ENCODE data around the gene MSGN1. TPM values are rescaled to one million over a fixed set of nuclear protein-coding genes. Genes with fewer than 3 reads are reported as not detected.

MSGN1 gene, protein sequence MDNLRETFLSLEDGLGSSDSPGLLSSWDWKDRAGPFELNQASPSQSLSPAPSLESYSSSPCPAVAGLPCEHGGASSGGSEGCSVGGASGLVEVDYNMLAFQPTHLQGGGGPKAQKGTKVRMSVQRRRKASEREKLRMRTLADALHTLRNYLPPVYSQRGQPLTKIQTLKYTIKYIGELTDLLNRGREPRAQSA
- not detected in 2 replicates for total RNA-seq

DNA sequence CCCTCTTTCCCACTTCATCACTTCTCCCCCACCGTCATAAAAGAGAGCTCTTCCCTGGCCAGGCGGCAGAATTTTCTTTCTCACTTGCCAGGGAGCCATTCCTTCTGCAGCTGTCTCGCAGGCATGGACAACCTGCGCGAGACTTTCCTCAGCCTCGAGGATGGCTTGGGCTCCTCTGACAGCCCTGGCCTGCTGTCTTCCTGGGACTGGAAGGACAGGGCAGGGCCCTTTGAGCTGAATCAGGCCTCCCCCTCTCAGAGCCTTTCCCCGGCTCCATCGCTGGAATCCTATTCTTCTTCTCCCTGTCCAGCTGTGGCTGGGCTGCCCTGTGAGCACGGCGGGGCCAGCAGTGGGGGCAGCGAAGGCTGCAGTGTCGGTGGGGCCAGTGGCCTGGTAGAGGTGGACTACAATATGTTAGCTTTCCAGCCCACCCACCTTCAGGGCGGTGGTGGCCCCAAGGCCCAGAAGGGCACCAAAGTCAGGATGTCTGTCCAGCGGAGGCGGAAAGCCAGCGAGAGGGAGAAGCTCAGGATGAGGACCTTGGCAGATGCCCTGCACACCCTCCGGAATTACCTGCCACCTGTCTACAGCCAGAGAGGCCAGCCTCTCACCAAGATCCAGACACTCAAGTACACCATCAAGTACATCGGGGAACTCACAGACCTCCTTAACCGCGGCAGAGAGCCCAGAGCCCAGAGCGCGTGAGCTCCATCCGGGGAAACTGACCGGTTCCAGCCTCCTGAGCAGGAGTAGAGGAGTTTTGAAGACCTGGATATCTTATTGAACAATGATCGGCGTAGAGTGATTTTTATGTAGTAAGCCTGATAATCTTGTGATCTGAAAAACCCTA lies at the start of gene MSGN1:
MSGN1 (plus strand) TSS at position 65 of the 850 bp plus-strand sequence; CDS start at position 124, 59 bp downstream.
- intact Hi-C loops (cut with micrococcal nuclease): no loop called here

DNA sequence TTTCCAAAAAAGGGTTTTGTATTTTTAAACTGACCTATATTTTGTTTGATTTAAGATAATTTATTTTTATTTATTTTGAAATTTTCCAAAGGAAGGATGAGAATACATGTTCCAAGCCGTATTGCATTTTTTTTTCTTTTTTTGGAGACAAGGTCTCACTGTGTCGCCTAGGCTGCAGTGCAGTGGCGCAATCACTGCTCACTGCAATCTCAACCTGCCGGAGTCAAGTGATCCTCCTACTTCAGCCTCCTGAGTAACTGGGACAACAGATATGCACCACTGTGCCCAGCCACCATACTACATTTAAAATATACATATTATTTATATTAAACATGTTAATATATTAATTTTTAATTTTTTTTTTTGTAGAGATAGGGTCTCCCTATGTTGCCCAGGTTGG lies 47.4 kb upstream of the MSGN1 start:
- intact Hi-C loops (cut with micrococcal nuclease): no loop called here

DNA sequence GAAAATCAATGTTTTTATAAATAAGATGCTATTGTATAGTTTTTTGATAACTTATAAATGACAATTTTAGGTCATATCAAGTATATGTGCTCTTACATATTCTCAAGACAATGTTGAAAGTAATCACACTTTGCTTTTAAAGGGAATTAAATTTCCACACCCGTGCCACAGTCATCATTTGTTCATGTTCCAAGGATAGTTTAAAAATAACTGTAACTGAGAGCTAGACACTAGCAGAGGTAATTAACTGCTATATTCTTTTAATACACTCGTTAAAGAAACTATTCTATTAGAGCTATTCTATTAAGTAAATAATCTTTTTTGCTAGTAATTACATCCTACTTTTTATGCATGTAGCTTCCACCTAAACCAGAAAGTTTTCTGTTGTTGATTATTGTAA lies 44.3 kb upstream of the MSGN1 start:
- intact Hi-C loops (cut with micrococcal nuclease): no loop called here

DNA sequence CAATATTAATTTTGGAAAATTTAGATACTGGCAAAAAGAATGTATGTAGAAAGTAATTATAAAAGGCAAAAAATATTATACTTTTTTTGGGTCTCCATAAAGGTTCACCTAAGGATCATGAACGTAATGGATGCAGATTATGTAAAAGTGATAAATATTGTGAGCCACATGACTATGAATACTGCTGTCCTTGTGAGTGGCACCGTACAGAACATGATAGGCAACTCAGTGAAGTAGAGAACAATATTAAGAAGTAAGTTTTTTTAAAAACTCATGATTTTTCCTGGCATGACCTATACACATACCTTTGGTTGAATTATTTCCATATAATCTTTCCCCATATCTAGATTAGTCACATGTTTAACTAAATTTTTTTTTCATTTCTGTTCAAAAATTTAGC lies 43.7 kb upstream of the MSGN1 start:
- intact Hi-C loops (cut with micrococcal nuclease): no loop called here

DNA sequence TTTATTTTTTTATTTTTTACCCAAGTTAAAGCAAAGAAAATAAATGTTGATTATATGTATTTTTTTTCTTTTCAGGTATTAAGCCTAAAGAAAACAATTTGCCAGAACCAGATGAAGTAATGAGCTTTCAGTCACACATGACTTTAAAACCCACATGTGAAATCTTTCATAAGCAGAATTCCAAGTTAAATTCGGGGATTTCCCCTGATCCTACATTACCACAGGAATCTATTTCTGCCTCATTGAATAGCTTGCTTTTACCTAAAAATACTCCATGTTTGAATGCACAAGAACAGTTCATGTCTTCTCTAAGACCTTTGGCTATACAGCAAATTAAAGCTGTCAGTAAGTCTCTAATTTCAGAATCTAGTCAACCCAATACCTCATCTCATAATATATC lies 35.7 kb upstream of the MSGN1 start:
- intact Hi-C loops (cut with micrococcal nuclease): no loop called here

DNA sequence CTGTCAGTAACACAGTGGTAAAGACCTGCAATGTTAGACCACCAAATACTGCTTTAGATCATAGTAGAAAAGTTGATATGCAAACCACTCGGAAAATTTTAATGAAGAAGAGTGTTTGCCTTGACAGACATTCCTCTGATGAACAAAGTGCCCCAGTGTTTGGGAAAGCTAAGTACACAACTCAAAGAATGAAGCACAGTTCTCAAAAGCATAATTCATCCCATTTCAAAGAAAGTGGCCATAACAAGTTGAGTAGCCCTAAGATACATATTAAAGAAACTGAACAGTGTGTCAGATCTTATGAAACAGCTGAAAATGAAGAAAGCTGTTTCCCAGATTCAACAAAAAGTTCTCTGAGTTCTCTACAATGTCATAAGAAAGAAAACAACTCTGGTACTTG lies 34.8 kb upstream of the MSGN1 start:
- intact Hi-C loops (cut with micrococcal nuclease): no loop called here

DNA sequence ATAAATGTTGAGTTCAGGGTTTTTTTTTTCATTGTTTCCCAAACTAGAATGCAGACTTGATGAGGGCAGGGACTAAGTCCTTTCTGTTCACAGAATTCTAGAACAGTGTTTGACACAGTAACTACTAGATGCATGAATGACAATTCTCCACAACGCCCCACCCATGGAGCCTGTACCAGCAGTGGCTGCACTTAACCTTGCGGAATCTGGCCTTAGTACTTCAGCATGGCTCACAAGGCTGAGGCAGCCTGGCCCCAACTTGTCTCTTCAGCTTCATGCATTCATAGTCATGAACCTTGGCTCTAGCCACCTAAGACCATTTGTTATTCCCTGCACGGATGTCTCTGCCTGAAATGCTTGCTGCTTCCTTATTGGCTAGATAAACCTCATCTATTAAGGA lies 29.5 kb upstream of the MSGN1 start:
- intact Hi-C loops (cut with micrococcal nuclease): no loop called here

DNA sequence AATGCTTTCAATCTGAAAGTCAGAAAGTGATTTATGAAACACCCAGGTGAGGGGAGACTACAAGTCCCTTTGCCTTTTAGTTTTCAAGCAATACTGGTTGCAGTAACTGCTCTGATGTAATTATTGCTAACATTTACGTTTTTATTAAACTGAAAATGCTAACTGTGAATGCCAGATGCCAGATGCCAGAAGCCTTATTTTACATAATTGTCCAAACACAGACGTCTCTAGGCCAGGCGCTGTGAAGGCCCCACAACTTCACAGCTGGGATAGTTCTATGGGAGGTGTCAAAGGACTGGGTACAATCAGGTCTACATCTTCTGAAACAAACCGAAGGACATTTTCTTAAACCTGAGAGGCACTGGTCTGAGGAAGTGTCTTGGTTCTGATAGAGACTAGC lies 27.5 kb upstream of the MSGN1 start:
- intact Hi-C loops (cut with micrococcal nuclease): no loop called here

DNA sequence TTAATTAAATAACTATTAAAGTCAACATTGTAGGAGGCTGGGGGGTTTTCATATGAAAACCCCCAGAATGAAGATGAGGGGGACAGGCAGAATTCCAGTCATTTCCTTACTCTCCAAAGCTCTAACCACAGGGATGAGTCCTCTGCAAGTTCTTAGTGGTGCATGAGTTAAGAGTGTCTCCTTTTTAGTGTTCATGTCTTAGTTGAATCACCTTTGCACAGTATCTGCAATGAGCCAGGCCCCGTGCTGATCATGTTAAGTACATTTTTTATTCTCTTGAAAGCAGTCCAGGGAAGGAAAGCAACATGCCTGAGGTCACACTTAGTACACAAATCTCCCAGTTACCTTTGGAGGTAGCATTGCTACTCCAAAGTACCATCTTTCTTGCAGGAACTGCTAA lies 25.7 kb upstream of the MSGN1 start:
- intact Hi-C loops (cut with micrococcal nuclease): no loop called here

DNA sequence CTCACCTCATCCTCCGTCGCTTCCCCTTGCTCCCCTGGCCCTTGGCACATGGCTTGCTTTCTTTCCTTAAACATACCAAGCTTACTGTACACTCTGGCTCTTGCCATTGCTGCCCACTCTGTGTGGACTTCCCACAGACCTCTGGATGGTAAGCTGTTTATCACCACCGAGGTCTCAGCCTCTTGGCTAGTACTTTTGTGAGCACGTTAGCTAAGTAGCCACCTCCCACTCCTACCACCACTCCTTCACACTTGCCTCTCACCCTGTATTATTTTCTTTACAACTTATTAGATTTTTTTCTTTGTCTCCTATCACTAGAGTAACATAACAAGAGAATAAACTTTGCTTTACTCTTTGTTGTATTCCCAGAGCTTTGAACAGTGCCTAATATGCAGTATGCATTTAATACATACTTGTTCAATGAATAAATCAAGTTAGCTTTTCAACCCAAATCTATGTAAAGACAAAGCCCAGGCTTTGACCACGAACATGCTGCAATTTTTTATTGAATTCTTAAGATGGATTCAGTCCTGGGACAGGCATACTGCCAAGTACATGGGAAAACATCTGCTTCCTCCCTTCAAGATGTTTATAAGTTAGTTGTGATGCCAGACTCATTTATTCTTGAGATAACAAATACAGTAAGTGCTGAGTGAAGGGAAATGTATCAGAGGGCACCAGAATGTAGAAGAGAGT lies 25.0 kb upstream of the MSGN1 start:
- intact Hi-C loops (cut with micrococcal nuclease): no loop called here

DNA sequence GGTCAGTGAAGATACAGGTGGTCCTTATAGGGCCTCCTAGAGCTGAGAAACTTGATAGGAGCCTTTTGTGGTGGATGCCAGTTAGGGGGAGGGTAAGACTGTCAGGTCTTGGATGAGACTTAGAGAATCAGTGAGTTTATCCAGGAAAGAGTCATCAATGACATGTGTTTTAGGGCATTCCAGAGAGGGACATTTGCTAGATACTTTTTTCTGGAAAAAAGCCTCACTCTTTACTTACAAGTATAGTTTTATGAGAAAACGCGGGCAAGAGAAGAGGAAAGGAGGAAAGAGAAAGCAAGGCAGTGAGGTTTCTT lies 24.5 kb upstream of the MSGN1 start:
- intact Hi-C loops (cut with micrococcal nuclease): no loop called here

DNA sequence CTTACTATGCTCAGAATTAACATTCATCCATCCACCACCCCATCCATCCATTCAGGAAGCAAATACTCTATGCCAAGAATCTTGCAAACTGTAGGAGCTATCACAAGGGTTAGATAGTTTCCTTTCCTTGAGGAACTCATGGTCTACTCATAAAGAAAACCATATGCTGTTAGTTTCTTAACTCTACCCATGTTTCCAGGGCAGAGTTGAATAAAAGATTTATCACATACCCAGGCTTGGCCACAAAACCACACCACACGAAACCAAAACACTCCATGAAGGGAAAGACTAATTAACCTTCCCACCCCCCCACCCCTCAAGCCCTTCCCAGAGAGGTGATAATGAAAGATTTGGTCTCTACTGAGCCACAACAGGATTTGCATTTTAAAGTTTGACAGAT lies 23.7 kb upstream of the MSGN1 start:
- intact Hi-C loops (cut with micrococcal nuclease): no loop called here

DNA sequence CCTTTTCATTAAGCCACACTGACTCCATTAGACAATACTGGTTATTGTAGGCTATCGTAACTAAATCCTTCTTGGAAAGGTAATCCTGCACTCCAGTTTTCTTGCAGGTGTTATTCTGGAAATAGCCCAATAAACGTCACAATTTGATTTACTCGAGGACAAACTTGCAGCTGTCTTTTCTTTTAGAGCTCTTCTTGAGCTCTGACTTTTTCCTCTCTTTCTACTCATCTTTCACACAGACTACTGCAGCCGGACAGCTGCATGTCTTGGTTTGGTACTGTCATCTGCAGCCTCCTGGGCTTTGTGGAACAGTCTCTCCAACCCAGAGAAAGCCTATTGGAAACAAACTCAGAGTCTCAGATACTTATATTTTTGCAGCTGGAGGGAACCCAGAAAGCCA lies 23.0 kb upstream of the MSGN1 start:
- intact Hi-C loops (cut with micrococcal nuclease): no loop called here

DNA sequence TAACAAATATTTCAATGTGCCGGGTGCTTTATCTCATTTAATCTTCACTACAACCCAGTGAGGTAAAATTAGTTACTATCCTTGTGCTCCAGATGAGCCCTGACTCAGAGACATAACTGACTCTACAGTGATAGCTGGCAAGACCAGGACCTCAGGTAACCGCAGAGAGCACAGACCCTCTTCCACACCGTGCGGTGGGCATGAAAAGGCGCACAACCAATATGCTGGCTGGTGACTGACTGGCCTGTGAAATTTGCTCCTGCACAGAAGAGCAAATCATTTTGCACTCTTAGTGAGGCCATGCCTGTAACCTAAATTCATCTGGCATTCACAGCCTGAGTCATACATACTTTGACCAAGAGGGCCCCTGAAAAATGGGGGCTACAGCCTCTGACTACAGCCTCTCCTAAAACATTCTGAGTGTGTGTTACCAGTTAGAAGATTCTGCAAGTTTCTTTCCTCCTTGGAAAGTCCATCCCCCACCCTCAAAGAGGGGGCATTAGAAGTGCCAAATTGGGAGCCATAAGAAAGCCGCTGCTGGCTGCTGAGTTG lies 22.4 kb upstream of the MSGN1 start:
- intact Hi-C loops (cut with micrococcal nuclease): no loop called here

DNA sequence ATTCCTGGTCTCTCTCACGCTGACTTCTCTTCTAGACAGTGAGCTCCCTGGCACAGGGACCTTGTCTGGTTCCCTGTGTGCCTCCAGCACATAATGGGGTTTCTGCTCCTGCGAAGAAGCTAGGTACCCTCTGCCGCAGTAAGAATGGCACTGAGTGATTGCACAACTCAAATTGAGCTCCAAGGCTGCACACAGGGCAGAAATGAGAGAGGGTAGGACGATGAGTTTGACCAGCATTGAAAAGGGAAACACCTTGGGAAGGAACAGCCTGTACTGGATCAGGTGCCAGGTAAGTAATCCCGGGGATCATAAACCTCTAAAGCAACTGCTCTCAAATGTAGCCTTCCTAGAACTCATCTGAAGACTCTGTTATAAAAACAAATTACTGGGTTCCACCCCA lies 21.0 kb upstream of the MSGN1 start:
- intact Hi-C loops (cut with micrococcal nuclease): no loop called here

DNA sequence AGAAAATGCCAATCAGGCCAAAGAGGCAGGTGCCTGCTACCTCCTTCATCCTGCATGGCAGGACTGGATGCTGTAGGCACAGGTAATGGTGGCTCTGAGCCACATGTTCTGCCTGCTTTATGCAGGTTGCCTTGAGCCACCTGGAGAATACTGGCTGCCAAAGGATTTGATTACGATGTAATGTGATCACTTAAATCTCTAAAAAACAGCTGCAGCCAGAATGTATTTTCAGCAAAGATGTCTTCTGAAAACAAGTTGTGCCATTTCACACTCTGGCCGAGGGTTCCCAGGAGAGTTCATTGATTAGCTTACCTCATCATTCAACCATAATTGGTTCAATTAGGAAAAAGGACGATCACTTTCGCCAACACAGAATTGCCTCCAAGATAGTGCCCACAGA lies 17.9 kb upstream of the MSGN1 start:
- intact Hi-C loops (cut with micrococcal nuclease): no loop called here

DNA sequence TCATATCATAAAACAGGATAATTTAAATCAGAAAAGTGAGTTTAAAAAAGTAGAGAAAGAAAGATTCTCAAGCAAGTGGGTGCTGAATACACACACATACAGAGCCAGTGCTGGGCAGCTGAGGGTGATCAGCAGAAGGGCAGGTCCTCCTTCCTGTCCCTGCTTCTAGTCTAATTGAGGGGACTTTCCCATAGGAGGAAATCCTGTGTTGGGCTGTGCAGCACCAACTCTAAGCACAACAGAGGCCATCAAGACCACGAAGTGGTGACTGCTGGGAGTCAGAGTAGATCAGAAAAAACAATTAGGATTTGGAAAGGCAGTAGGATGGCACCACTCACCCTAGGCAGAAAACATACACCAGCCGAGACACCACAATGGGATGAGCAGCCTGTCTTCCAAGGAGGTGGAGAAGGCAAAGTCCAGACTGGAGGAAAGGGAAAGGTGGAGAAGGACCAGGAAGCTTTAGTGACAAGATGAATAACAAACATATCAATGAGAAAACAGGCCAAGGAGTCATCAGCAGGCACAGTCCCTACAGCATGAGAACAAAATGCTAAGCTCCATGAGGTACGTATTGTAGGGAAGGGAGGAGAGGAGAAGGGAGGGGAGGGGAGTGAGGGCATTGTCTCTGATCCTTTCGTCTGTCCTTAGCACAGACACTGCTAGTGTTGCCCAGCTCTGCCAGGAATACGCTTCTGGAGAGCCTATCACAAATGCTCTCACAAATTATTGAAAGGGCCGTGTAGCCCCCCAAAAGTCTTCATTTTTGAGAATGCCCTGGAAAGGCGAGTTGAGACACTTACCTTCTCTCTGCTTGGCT lies 16.7 kb upstream of the MSGN1 start:
- intact Hi-C loops (cut with micrococcal nuclease): no loop called here

DNA sequence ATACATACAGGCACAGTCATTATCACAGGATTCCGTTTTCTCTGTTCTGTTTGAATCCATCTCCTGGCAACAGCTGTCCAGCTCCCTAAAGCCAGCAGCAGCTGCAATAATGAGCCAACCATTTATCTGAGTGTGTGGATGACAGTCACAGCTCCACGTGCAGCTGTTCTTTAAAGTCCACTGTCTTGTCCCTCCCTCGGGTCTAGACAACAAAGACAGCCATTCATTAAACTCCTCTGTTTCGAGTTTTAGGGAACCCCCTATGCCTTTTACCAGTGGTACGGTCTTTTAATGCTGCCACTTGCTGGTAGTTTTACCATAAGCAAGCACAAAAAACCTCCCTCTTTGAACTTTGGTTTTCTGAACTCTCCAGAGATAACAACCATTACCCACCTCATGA lies 16.0 kb upstream of the MSGN1 start:
- intact Hi-C loops (cut with micrococcal nuclease): no loop called here

DNA sequence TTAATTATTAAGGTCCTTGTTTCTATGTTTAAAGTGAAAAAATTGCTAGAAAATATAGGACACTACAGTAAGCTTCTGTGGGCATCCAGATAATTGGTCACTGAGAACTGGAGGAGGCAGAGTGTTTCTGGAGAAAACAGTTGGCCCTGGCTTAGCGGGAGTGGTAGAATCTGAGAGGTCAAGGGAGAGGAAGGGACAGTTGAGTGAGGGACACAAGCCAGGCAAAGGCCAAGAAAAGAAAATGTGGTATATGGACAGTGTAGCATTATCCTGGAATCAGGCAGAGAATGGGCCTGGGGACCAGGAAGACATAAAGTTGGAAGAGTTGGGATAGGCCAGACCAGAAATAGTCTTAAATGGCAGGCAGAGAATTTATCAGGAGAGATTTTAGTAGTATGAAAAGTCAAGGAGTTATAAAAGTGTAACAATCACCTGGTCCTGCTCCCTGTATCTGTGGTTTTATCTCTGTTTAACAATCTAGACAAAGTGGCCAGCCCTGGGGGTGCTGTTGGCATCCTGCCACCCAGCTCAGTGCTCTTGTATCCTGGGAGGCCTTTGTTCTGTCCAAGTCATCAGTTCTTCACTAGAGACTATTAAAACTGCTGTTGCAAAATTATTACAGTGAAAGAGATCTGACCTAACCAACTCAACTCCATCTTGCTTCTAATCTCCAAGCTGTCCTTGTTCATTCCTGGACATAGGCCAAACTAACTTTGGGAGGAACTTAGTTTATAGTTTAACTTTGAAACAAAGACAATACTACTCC lies 15.4 kb upstream of the MSGN1 start:
- intact Hi-C loops (cut with micrococcal nuclease): no loop called here

DNA sequence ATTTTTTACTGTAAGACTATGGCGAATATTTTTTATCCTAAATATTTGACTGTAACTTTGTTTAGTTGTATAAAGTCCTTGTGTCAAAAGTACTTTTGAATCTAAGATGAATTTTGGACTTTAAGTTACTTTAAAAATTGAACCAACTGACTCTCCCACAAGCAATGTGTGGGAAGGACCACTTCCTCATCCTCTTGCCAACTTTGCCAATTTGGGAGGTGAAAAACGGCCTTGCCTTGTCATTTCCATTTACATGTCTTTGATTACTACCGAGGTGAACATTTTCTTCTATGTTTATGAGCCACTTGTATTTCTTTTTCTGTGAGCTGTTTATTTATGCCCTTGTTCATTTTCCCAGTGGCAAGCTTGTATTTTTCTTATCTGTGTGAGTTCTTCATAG lies 12.8 kb upstream of the MSGN1 start:
- intact Hi-C loops (cut with micrococcal nuclease): no loop called here

DNA sequence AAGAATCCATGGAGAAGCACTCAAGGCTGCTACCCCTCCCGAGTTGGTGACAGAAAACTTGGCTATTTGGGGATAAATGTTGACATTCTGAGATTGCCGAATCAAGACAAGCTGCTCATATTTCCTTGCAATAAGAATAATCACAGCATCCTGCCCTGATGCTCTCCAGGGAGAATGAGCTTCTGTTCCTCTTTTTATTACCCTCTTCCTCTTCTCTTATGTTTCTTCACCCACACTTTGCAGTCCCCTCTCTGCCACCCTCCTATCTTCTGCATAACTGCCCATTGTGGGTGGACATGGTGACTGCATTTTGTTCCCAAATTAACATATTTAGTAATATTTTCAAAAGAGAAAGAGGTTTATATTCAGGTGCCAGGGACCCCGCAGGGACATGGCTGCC lies 11.9 kb upstream of the MSGN1 start:
- intact Hi-C loops (cut with micrococcal nuclease): no loop called here

All from T-helper 2 cell treated with Interferon-gamma antibody and Interleukin-4, amounts not matched to agents 100 ng/mL and 5 ng/mL, for 36 hours (primary cell).